ENCODE results near the gene CPNE2.

CPNE2 gene

GRCh38 chr16:57144027-57144426 lies 51.6 kb downstream of the CPNE2 start:
- DNase-seq (ENCODE audit: low spot score) = no peak

GRCh38 chr16:57145046-57146021 lies 53.0 kb downstream of the CPNE2 start:
- no peak for DNase-seq (ENCODE audit: low spot score)

GRCh38 chr16:57146040-57146647 lies 53.8 kb downstream of the CPNE2 start:
- no peak for DNase-seq (ENCODE audit: low spot score)

- DNase-seq (ENCODE audit: low spot score) = peak; percentile 35
Observed at GRCh38 chr16:57146735-57147134, 54.4 kb downstream of the CPNE2 start.

- DNase-seq (ENCODE audit: low spot score) = no peak
Observed at GRCh38 chr16:57147381-57148221, 55.2 kb downstream of the CPNE2 start.

- DNase-seq (ENCODE audit: low spot score) = no peak
Observed at GRCh38 chr16:57148481-57148880, 56.1 kb downstream of the CPNE2 start.

- no peak for DNase-seq (ENCODE audit: low spot score)
Observed at GRCh38 chr16:57149391-57149790, 57.0 kb downstream of the CPNE2 start.

GRCh38 chr16:57150682-57151330 lies 58.4 kb downstream of the CPNE2 start:
- no peak for DNase-seq (ENCODE audit: low spot score)

- no peak for DNase-seq (ENCODE audit: low spot score)
Observed at GRCh38 chr16:57151369-57151768, 59.0 kb downstream of the CPNE2 start.

GRCh38 chr16:57152096-57153093 lies 60.0 kb downstream of the CPNE2 start:
- no peak for DNase-seq (ENCODE audit: low spot score)

- DNase-seq (ENCODE audit: low spot score) = no peak
Observed at GRCh38 chr16:57153841-57154240, 61.5 kb downstream of the CPNE2 start.

GRCh38 chr16:57155702-57156350 lies 63.4 kb downstream of the CPNE2 start:
- DNase-seq (ENCODE audit: low spot score) = no peak

GRCh38 chr16:57156351-57156703 lies 63.9 kb downstream of the CPNE2 start:
- DNase-seq (ENCODE audit: low spot score) = no peak

GRCh38 chr16:57157533-57157932 lies 65.2 kb downstream of the CPNE2 start:
- no peak for DNase-seq (ENCODE audit: low spot score)

- no peak for DNase-seq (ENCODE audit: low spot score)
Observed at GRCh38 chr16:57159447-57159846, 67.1 kb downstream of the CPNE2 start.

- no peak for DNase-seq (ENCODE audit: low spot score)
Observed at GRCh38 chr16:57163842-57164241, 71.5 kb downstream of the CPNE2 start.

- DNase-seq (ENCODE audit: low spot score) = no peak
Observed at GRCh38 chr16:57165483-57165882, 73.1 kb downstream of the CPNE2 start.

- DNase-seq (ENCODE audit: low spot score) = no peak
Observed at GRCh38 chr16:57165938-57166337, 73.6 kb downstream of the CPNE2 start.

- no peak for DNase-seq (ENCODE audit: low spot score)
Observed at GRCh38 chr16:57166451-57166850, 74.1 kb downstream of the CPNE2 start.

- DNase-seq (ENCODE audit: low spot score) = no peak
Observed at GRCh38 chr16:57166951-57167350, 74.6 kb downstream of the CPNE2 start.
